ENCODE data around the gene TCERG1.

- TF ChIP-seq POLR2A (IDR thresholded peaks at IDR 0.05) = no peak
- TF ChIP-seq CTCF (IDR thresholded peaks at IDR 0.05) = no peak
Observed at GRCh38 chr5:146529984-146530383, 82.9 kb downstream of the TCERG1 start.

Data from Peyer's patch (tissue), 4 donors.